Right ventricle myocardium inferior (tissue), 1 donor: ENCODE measurements around the gene JMJD8. TPM values are rescaled to one million over a fixed set of nuclear protein-coding genes. Genes with fewer than 3 reads are reported as not detected.
A peak's percentile ranks its signal among the peaks of the same experiment; 100 is the strongest.

ENCODE experiments used
- ATAC-seq: fragments of 200-7000 bp; cut with Tn5 transposase; one replicate; pipeline ENCODE4 v1.9.1; 2020; ENCODE audit warnings: mild to moderate bottlenecking, moderate library complexity
- DNase-seq: peaks from one replicate; pipeline ENCODE4 v3.0.0; 2021; ENCODE audit errors: missing footprints
- intact Hi-C: fragments of 100-400 bp; cut with DNase I; formaldehyde crosslinking; loops from one replicate; pipeline ENCODE4 v1.11.0; 2022
- long read RNA-seq: library from polyadenylated mRNA; unstranded; transcript quantifications from one replicate; pipeline ENCODE4 v2.0.0, GENCODE V29; 2021
- total RNA-seq: library from RNA; stranded (reverse); fragmentation: NEBNext Ultra II Directional; extraction: Animal tissue kit (Norgen Biotek cat#: 25700); gene quantifications from one replicate; pipeline ENCODE4 v1.2.1, GENCODE V29; 2021
- donor health status: DM: no; HTN: yes; CAD: no; lungs with severe emphysema.

JMJD8 gene, protein sequence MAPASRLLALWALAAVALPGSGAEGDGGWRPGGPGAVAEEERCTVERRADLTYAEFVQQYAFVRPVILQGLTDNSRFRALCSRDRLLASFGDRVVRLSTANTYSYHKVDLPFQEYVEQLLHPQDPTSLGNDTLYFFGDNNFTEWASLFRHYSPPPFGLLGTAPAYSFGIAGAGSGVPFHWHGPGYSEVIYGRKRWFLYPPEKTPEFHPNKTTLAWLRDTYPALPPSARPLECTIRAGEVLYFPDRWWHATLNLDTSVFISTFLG
- 46.4 TPM for total RNA-seq
- long read RNA-seq, transcript JMJD8-201 (9 exons, 2,038 nt) = major isoform, 35 of 84 reads
- long read RNA-seq, transcript JMJD8-214 (7 exons, 1,428 nt) = minor isoform, 5 of 84 reads
- long read RNA-seq, partial matches to known transcripts = 5 of 84 reads
- long read RNA-seq, other reads (novel, unspliced or antisense) = 31 of 84 reads

DNA sequence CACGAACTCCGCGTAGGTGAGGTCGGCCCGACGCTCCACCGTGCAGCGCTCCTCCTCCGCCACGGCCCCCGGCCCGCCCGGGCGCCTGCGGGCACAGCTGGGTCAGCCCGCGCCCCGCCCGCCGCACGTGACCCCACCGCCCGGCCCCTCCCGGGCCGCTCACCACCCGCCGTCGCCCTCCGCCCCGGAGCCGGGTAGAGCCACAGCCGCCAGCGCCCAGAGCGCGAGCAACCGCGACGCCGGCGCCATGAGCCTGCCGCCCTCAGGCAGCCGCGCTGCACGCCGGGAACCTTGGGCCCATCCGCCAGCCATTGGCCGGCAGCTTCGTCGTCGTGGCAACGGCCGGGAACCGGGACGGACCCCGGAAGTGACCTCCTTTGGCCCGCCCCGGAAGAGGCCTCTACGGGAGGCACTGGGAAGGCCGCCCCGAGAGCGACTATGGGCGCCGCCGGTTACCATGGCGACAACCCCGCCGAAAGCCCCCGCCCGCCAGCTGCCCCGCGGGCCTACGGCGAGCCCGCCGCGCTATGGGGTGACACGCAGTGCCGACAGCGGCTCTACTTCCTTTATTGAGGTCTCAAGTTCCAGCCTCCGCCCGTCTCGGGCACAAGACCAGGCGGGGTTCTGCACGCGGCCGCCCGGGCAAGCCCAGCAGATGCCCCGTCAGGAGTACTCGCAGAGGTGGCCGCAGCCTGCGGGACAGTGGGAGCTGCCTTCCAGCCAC, at the start of gene JMJD8:
Gene JMJD8, minus strand, starts transcription at position 264 of the 724 bp plus-strand sequence. Its CDS starts 15 bp downstream, at position 249.
- intact Hi-C loops = loop anchor here (10.0 kb wide), 1 partner anchor 1651 kb away; no protein-coding TSS in a partner anchor
- peak; percentile 99 for DNase-seq
- peak; percentile 76 for ATAC-seq

GRCh38 chr16:733382-734207, 49.5 kb upstream of the JMJD8 start:
- ATAC-seq (no peak), DNase-seq (peak; percentile 65)
- intact Hi-C loops = no loop called here

DNA sequence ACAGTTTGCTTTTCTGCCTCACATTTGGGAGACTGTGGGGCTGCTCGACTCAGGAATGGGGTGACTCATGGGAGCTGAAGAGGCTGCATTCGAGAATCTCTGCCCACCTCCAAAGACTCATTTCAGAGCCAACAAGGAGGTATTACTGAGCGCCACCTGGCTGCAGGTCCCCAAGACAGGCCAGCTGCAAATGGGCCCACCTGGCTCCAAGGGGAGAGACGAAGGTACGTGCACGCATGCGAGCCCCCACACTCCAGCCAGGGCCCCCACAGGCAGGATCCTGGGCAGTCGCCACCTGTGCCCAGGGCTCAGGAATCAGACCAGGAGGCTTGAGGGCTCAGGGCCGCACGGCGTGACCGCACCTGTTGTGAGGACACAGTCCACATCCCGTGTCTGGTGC, 48.8 kb upstream of the JMJD8 start:
- intact Hi-C loops = no loop called here
- peak; percentile 20 for DNase-seq
- no peak for ATAC-seq

DNA sequence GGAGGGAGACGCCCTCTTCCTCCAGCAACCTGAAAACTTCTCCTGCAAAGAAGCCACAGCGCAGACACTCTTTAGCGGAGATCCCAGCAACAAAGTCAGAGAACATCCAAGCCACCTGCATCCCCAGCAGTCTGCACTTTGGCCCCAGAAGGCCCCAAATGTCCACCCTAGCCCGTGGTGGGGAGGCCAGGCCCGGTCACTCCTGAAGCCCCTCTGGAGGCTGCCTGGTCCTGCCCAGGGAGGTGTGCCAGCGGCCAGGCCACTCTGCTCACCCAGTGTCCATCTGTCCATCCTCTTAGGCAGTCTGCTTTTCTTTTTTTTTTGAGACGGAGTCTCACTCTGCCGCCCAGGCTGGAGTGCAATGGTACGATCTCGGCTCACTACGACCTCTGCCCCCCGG, 48.2 kb upstream of the JMJD8 start:
- DNase-seq (peak; percentile 45), ATAC-seq (no peak)
- intact Hi-C loops = no loop called here

DNA sequence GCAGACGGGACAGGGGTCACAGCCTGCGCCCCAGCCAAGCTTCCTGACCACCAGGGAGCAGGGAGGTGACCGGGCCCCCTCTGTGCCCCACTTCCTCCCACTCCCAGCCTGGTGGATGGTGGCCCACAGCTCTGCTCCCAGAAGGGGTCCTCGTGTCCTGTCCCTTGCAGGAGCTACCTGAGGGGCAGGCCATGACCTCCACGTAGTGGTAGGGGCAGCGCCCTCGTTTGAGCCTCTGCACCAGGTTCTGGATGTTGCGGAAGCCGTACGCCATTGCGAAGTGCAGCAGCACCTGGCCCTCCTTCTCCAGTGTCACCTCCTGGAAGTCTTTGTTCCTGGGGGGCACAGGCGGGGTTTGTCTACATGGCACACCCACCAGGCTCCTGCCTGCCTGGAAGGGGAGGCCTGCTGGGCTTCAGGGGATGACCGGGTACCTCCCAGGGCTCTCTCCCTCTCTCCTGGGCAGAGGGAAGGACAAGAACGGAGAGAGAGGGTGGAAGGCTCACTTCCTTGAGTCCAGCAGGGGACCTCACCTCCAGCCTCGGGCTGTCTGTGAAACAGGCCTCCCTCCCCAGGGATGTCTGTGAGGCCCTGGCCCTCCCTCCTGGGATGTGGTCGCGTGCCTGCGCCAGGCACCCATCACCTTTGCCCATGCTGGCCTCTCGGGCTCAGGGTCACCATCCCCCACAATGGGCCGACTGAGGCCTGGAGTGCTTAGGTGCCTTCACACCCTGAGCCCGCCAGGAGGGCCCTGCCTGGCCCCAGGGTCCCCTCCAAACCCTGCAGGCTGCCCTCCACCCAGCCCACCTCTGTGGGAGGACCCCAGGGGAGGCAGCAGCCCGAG, 46.8 kb upstream of the JMJD8 start:
- intact Hi-C loops = no loop called here
- ATAC-seq (no peak), DNase-seq (no peak)

GRCh38 chr16:729768-730665, 45.9 kb upstream of the JMJD8 start:
- ATAC-seq (no peak), DNase-seq (no peak)
- intact Hi-C loops = no loop called here

- ATAC-seq (no peak), DNase-seq (no peak)
- intact Hi-C loops = no loop called here
These were observed 45.0 kb upstream of the JMJD8 start for GRCh38 chr16:728890-729744.

DNA sequence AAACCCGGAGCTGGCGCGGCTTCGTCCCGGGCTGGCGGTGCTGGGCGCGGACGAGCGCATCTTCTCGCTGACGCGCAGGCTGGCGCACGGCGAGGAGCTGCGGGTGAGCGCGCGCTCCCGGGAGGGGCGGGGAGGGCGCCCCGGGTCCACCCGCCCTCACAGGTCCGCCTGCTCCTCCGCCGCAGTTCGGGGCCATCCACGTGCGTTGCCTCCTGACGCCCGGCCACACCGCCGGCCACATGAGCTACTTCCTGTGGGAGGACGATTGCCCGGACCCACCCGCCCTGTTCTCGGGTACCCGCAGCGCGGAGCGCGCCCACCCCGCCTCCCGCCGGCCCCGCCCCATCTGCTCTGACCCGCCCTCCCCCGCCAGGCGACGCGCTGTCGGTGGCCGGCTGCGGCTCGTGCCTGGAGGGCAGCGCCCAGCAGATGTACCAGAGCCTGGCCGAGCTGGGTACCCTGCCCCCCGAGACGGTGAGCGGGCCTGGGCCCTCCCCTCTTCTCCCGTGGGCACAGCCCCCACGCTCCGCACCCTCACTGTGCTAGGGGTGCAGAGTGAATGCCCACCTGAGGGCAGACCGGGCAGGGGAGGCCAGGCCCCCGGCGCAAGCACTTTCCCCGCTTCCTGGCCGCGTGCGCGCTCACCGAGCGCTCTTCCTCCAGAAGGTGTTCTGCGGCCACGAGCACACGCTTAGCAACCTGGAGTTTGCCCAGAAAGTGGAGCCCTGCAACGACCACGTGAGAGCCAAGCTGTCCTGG, 44.2 kb upstream of the JMJD8 start:
- DNase-seq = no peak
- ATAC-seq = peak; percentile 25
- intact Hi-C loops = no loop called here

DNA sequence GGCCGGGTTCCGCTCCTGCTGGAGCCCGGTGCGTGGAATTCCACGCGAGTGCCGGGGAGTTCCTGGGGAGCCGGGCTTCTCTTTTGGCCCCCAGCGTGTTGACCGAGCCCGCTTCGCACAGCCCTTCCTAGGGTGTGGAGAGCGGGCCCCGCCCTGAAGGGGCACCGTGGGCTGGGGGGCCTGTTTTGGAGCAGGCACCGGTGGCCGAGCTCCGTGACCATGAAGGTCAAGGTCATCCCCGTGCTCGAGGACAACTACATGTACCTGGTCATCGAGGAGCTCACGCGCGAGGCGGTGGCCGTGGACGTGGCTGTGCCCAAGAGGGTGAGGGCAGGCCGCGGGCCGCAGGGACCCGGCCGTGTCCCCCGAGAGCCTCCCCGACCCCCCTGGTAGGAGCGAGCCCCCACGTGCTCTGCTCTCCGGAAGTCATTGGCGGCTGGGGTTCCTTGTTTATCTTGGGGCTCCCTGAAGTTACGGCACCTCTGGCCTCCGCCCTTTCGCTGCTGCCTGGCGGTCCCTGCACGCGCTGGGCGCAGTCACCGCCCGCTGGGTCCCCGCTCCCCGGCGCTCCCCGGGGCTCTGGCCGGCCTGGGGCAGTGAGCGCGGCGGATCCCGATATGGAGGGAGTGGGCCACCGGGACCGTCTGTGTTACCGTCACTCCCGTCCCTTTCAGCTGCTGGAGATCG, 43.3 kb upstream of the JMJD8 start:
- intact Hi-C loops = no loop called here
- DNase-seq (no peak), ATAC-seq (no peak)

DNA sequence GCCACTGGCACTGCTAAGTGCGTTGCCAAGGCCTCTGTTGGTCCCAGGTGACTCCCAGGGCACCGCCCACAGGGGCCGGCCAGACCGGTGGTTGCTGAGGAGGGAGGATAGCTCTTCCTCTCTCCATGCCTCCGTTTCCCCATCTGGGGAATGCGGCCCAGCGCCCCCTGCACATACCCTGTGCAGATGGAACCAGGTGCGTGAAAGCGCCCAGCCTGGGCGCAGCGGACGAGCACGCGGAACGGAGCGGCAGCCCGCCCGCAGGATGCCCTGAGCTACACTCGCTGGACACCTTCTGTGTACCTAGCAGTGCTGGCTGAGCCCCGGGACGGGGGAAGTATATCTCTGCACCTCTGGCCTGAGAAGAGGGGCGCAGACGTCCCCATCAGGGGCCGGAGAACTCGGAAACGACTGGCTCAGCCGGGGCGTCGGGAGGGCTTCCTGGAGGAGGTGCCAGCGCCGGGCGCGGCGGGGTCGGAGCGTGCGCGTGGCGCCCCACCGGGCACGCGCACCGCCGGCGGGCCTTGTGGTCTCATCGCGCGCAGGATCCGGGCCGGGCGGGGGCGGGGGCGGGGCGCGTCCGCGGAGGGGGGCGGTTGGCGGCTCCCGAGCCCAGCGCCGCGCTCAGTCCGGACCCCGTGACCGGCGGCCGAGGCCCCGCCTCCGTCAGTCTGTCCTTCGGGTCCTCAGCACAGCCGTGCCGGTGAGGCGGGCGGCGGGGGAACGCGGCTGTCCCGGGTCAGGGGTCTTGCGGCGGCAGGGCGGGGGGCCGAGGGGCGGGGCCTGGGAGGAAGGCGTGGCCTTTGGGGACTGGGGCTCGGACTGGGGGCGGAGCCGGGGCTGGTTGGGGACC, 42.5 kb upstream of the JMJD8 start, which contains the start of the genes CCDC78 and HAGHL:
Gene CCDC78, minus strand, starts transcription at position 6 of the 853 bp plus-strand sequence. CDS start 76 bp downstream, outside the sequence.
Gene HAGHL, plus strand, starts transcription at position 669 of the 853 bp plus-strand sequence. CDS start 404 bp downstream, outside the sequence.
- DNase-seq (no peak), ATAC-seq (peak; percentile 45)
- intact Hi-C loops = no loop called here

DNA sequence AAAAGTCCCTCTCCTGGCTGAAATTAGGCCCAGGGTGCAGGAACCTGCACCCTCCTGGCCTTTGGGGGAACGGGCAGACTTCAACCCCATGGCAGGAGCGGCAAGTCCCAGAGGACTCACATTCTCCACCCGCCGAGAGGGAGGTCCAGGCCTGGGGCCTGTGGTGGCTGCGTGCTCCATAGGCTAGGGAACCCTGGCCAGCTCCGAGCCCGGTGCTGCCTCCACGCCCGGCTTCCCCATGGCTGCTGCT, 42.0 kb upstream of the JMJD8 start:
- ATAC-seq (no peak), DNase-seq (no peak)
- intact Hi-C loops = no loop called here

GRCh38 chr16:725463-726187, 41.5 kb upstream of the JMJD8 start:
- no peak for ATAC-seq
- DNase-seq = no peak
- intact Hi-C loops = no loop called here

GRCh38 chr16:725041-725376, 40.9 kb upstream of the JMJD8 start:
- ATAC-seq (no peak), DNase-seq (no peak)
- intact Hi-C loops = no loop called here
